PC-9 (cell line): ENCODE results near the gene LDLRAD3. TPM values are rescaled to one million over a fixed set of nuclear protein-coding genes. Genes with fewer than 3 reads are reported as not detected.

Source experiments
- BruUV-seq: library from RNA; stranded (reverse); fragments of 400-500 nt; replicated peaks from 2 replicates; lab custom pipeline; 2021; lab: Mats Ljungman, UMichigan
- CTCF ChIA-PET: fragments of 300-600 bp; sonication (Branson Sonifier 250); formaldehyde crosslinking; loops from one replicate; lab custom pipeline; 2022; ENCODE audit warnings: antibody characterized with exemption; lab: Charles Lee
- POLR2A ChIA-PET: fragments of 300-600 bp; sonication (Branson Sonifier 250); formaldehyde crosslinking; loops from one replicate; lab custom pipeline; 2022; ENCODE audit warnings: antibody characterized with exemption; ENCODE audit not compliant: unreplicated experiment; lab: Charles Lee
- DNase-seq, 2 experiments: peaks; one replicate each; pipeline versions ENCODE4 v3.0.0 to v3.0.0-alpha.2; 2015 to 2022; ENCODE audit warnings: mixed read lengths in 1 of 2
- H2AFZ ChIP-seq: fragments of 200-600 bp; sonication (generic); 2 replicates; pipeline ENCODE4 v1.8.1; 2017; ENCODE audit warnings: antibody characterized with exemption
- H3F3A ChIP-seq: fragments of 200-600 bp; sonication (generic); 2 replicates; pipeline ENCODE4 v1.8.1; 2017; ENCODE audit warnings: antibody characterized with exemption, mild to moderate bottlenecking, low read depth; ENCODE audit not compliant: insufficient read depth
- H3K27ac ChIP-seq: fragments of 200-600 bp; sonication (generic); 2 replicates; pipeline ENCODE4 v1.6.1; 2016; ENCODE audit warnings: mixed run types
- H3K27me3 ChIP-seq: fragments of 200-600 bp; sonication (generic); 2 replicates; pipeline ENCODE4 v1.6.1; 2016; ENCODE audit warnings: low read depth, mixed run types; ENCODE audit not compliant: insufficient read depth
- H3K36me3 ChIP-seq: fragments of 200-600 bp; sonication (generic); 2 replicates; pipeline ENCODE4 v1.6.1; 2016; ENCODE audit warnings: low read depth, mixed run types
- H3K4me1 ChIP-seq: fragments of 200-600 bp; sonication (generic); replicated peaks from 2 replicates; pipeline ENCODE4 v1.6.1; 2016; ENCODE audit warnings: mixed run types; ENCODE audit not compliant: insufficient read depth
- H3K4me2 ChIP-seq: fragments of 200-600 bp; sonication (generic); 2 replicates; pipeline ENCODE4 v1.6.1; 2017; ENCODE audit warnings: mixed run types
- H3K4me3 ChIP-seq: fragments of 200-600 bp; sonication (generic); 2 replicates; pipeline ENCODE4 v1.6.1; 2016; ENCODE audit warnings: mixed run types
- H3K79me2 ChIP-seq: fragments of 200-600 bp; sonication (generic); 2 replicates; pipeline ENCODE4 v1.6.1; 2017; ENCODE audit warnings: low read depth, mixed run types
- H3K9me2 ChIP-seq: fragments of 200-600 bp; sonication (generic); 2 replicates; pipeline ENCODE4 v1.8.1; 2017; ENCODE audit warnings: mild to moderate bottlenecking; ENCODE audit not compliant: insufficient read depth
- H3K9me3 ChIP-seq: fragments of 200-600 bp; sonication (generic); 2 replicates; pipeline ENCODE4 v1.8.1; 2016; ENCODE audit warnings: low read depth; ENCODE audit not compliant: insufficient read depth
- H4K20me1 ChIP-seq: fragments of 200-600 bp; sonication (generic); 2 replicates; pipeline ENCODE4 v1.8.1; 2017; ENCODE audit not compliant: insufficient read depth
- CTCF ChIP-seq: fragments of 200-600 bp; sonication (generic); conservative IDR thresholded peaks from 2 replicates; pipeline ENCODE4 v1.6.1; 2017; ENCODE audit warnings: mixed run types, antibody characterized with exemption, mild to moderate bottlenecking, moderate library complexity
- EZH2 ChIP-seq: fragments of 200-600 bp; sonication (generic); IDR thresholded peaks from 2 replicates; pipeline ENCODE4 v1.8.0; 2017; ENCODE audit warnings: antibody characterized with exemption, low read depth
- intact Hi-C: fragments of 100-400 bp; cut with micrococcal nuclease; formaldehyde crosslinking; loops from one replicate; pipeline ENCODE4 v1.10.0; 2022; ENCODE audit not compliant: unreplicated experiment
- total RNA-seq: library from RNA; stranded (reverse); gene quantifications from 2 replicates; pipeline ENCODE4 v1.2.3, GENCODE V29; 2021

LDLRAD3 gene
- total RNA-seq, 1 experiment from 2014 or later, result 15.9 TPM

- intact Hi-C loops, result no loop called here
- H3K9me3 ChIP-seq, result no peaks in the 10 kb centered on the region
- no peaks in the 10 kb centered on the region for H3K36me3 ChIP-seq
- no peaks in the 10 kb centered on the region for H3K9me2 ChIP-seq
- CTCF ChIA-PET, result interaction anchor here (0.7 kb wide), 1 partner anchor 209 kb away, joined by 4 read pairs; no protein-coding TSS in a partner anchor
- H3F3A ChIP-seq, result peaks cover 12% of the 10 kb centered on the region
- DNase-seq, result no peak
- H3K4me2 ChIP-seq, result no peak overlapping the region
- no peak overlapping the region for H3K4me3 ChIP-seq
- H3K27ac ChIP-seq, result no peak overlapping the region
- peaks cover 12% of the 10 kb centered on the region; the same call in 1 of the 2 replicates for H3K79me2 ChIP-seq
- TF ChIP-seq EZH2, result no peak
- TF ChIP-seq CTCF, result no peak
- H3K27me3 ChIP-seq, result no peaks in the 10 kb centered on the region
- H4K20me1 ChIP-seq, result 0 out of 2 replicates have a peak, but pooled peaks cover 3% of the 10 kb centered on the region
- POLR2A ChIA-PET, result no interaction called here
- H2AFZ ChIP-seq, result no peak overlapping the region
- H3K4me1 ChIP-seq, result peaks cover 34% of the 10 kb centered on the region
- BruUV-seq, result no TSS peak
Measured at GRCh38 chr11:36030731-36031281, 86.9 kb downstream of the LDLRAD3 start.

- no peak overlapping the region for H2AFZ ChIP-seq
- H3K27ac ChIP-seq, result no peak overlapping the region
- 0 out of 2 replicates have a peak, but pooled peaks cover 3% of the 10 kb centered on the region for H4K20me1 ChIP-seq
- H3K79me2 ChIP-seq, result peaks cover 9% of the 10 kb centered on the region; the same call in 1 of the 2 replicates
- H3K4me1 ChIP-seq, result peaks cover 25% of the 10 kb centered on the region
- TF ChIP-seq EZH2 (no peak), CTCF (no peak)
- no TSS peak for BruUV-seq
- H3K9me3 ChIP-seq, result no peaks in the 10 kb centered on the region
- ChIA-PET CTCF (no interaction called here), POLR2A (no interaction called here)
- peaks cover 12% of the 10 kb centered on the region for H3F3A ChIP-seq
- no peak overlapping the region for H3K4me3 ChIP-seq
- no peaks in the 10 kb centered on the region for H3K36me3 ChIP-seq
- no peak overlapping the region for H3K4me2 ChIP-seq
- intact Hi-C loops, result no loop called here
- H3K9me2 ChIP-seq, result no peaks in the 10 kb centered on the region
- no peak for DNase-seq
- no peaks in the 10 kb centered on the region for H3K27me3 ChIP-seq
Measured at GRCh38 chr11:36033082-36033751, 89.4 kb downstream of the LDLRAD3 start.

- H3K36me3 ChIP-seq, result no peaks in the 10 kb centered on the region
- H3K4me2 ChIP-seq, result peak overlapping the region; percentile 65
- BruUV-seq, result no TSS peak
- H3K4me3 ChIP-seq, result no peak overlapping the region
- TF ChIP-seq EZH2 (no peak), CTCF (no peak)
- H2AFZ ChIP-seq, result no peak overlapping the region
- no peaks in the 10 kb centered on the region for H3K9me2 ChIP-seq
- H3K27me3 ChIP-seq, result no peaks in the 10 kb centered on the region
- peaks cover 25% of the 10 kb centered on the region for H3K4me1 ChIP-seq
- ChIA-PET POLR2A (no interaction called here), CTCF (no interaction called here)
- H3F3A ChIP-seq, result peaks cover 12% of the 10 kb centered on the region
- H3K27ac ChIP-seq, result peak overlapping the region; percentile 38; the same call in 1 of the 2 replicates
- H4K20me1 ChIP-seq, result 0 out of 2 replicates have a peak, but pooled peaks cover 3% of the 10 kb centered on the region
- intact Hi-C loops, result loop anchor here (2.0 kb wide), 1 partner anchor 115 kb away; no protein-coding TSS in a partner anchor
- peaks cover 9% of the 10 kb centered on the region; the same call in 1 of the 2 replicates for H3K79me2 ChIP-seq
- no peaks in the 10 kb centered on the region for H3K9me3 ChIP-seq
- no peak for DNase-seq
Measured at GRCh38 chr11:36033936-36034335, 90.1 kb downstream of the LDLRAD3 start.
